Measurements from ENCODE around the gene UBTD2. TPM values are rescaled to one million over a fixed set of nuclear protein-coding genes. Genes with fewer than 3 reads are reported as not detected.
"Not testable (repeated sequence)": the region's sequence is repeated elsewhere in the genome, so short reads cannot be mapped to it uniquely, and the experiment has no call there.

The UBTD2 gene
- total RNA-seq, 1 donor from 2014 or later: 6.1 TPM

DNA sequence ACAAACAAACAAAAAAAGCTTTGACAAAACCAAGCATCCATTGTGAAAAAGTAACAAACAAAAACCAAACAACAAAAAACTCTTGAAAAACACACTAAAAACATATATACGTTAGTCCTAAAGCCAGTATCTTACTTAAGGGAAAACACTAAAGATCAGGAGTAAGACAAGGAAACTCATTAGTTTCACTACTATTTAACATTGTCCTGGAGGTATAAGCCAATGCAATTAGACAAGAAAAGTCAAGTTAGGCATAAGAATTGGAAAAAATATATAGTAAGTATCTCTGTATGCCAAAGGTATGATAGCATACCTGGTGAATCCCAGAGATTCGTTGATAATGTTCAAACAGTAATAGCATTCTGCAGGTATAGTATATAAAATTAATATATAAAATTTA, 21.8 kb upstream of the UBTD2 start:
- no peaks in the 10 kb centered on the region for H3K9me3 Mint-ChIP-seq
- no peak overlapping the region for H3K27ac Mint-ChIP-seq
- no peak overlapping the region for H3K4me3 Mint-ChIP-seq
- H3K27me3 Mint-ChIP-seq (ENCODE audit: insufficient read depth): peaks cover 2% of the 10 kb centered on the region
- no peaks in the 10 kb centered on the region for H3K36me3 Mint-ChIP-seq (ENCODE audit: low read depth)
- H3K4me1 Mint-ChIP-seq (ENCODE audit: low read depth): no peaks in the 10 kb centered on the region
- DNase-seq (ENCODE audit: low spot score): no peak
- intact Hi-C loops (cut with micrococcal nuclease): no loop called here

DNA sequence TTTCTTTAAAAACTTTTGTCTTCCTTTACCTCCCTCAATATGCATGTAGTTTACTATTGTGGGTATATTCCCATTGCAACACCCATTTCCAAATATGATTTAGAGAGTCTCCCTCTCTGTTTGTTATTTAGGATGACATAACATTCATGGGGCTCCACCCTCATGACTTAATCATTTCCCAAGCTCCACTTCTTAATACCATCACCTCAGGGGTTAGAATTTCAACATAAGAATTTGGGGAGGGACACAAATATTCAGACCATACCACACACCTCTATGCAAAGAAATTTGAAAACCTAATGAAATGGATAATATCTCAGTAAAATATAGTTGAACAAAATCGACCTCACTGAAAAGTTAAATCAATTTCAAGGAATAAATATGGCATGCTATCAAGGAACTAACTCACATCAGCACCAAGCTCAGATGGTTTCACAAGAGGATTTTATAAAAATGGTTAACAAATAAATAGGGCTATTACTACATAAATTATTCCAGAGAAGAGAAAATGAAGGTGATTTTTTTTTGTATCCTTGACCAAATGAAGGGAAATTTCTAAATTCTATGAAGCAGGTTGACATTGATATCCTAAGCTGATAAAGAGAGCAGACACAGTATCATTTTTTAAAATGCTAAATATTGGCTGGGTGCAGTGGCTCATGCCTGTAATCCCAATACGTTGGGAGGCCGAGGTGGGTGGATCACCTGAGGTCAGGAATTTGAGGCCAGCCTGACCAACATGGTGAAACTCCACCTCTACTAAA, 20.2 kb upstream of the UBTD2 start:
- no peaks in the 10 kb centered on the region for H3K36me3 Mint-ChIP-seq (ENCODE audit: low read depth)
- H3K27me3 Mint-ChIP-seq (ENCODE audit: insufficient read depth): peaks cover 5% of the 10 kb centered on the region
- H3K4me3 Mint-ChIP-seq: no peak overlapping the region
- H3K4me1 Mint-ChIP-seq (ENCODE audit: low read depth): no peaks in the 10 kb centered on the region
- H3K9me3 Mint-ChIP-seq: no peaks in the 10 kb centered on the region
- intact Hi-C loops (cut with micrococcal nuclease): no loop called here
- no peak for DNase-seq (ENCODE audit: low spot score)
- H3K27ac Mint-ChIP-seq: no peak overlapping the region

DNA sequence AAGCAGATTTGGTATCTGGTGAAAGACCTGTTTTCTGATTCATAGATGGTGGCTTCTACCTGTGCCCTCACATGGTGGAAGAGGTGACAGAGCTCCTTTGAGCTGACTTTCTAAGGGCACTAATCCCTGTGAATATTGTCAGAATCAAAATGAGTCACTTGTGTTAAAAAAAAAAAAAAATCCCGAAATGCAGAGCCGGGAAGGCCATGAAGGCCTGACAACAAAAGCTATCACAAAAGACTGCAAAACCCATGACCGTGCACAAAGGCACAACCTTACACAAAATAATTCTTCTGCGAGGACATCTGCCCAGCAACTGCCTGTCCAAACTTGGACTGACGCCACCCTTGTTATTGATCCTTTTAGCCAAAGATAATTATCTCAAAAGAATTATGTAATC, 19.6 kb upstream of the UBTD2 start:
- Mint-ChIP-seq H3K9me3 (no peaks in the 10 kb centered on the region), H3K4me1 (ENCODE audit: low read depth) (no peaks in the 10 kb centered on the region), H3K27ac (no peak overlapping the region), H3K4me3 (no peak overlapping the region), H3K27me3 (ENCODE audit: insufficient read depth) (peaks cover 5% of the 10 kb centered on the region), H3K36me3 (ENCODE audit: low read depth) (no peaks in the 10 kb centered on the region)
- intact Hi-C loops (cut with micrococcal nuclease): no loop called here
- no peak for DNase-seq (ENCODE audit: low spot score)

DNA sequence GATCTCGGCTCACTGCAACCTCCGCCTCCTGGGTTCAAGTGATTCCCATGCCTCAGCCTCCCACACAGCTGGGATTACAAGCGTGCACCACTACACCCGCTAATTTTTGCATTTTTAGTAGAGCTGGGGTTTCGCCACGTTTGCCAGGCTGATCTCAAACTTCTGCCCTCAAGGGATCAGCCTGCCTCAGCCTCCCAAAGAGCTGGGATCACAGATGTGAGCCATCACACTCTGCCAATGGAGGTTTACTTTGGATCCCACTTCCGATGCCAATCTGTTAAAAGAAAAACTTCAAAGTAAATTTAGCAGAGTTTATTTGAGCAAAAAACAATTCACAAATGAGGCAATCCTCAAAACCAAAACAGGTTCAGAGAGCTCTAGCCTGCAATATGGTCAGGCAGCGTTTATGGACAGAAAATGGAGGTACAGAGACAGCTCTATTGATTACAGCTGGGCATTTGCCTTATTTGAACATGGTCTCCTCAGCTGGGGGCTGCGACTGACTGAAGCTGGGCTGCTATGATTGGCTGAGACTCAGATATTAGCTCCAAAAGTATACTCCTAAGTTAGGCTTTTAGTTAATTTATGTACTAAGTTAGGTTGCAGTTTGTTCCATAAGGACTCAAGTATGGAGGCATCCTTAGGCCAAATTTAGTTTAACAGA, 18.6 kb upstream of the UBTD2 start:
- Mint-ChIP-seq H3K27ac (no peak overlapping the region), H3K9me3 (no peaks in the 10 kb centered on the region), H3K4me1 (ENCODE audit: low read depth) (no peaks in the 10 kb centered on the region), H3K27me3 (ENCODE audit: insufficient read depth) (peaks cover 10% of the 10 kb centered on the region), H3K36me3 (ENCODE audit: low read depth) (no peaks in the 10 kb centered on the region), H3K4me3 (no peak overlapping the region)
- intact Hi-C loops (cut with micrococcal nuclease): no loop called here
- DNase-seq (ENCODE audit: low spot score): no peak

DNA sequence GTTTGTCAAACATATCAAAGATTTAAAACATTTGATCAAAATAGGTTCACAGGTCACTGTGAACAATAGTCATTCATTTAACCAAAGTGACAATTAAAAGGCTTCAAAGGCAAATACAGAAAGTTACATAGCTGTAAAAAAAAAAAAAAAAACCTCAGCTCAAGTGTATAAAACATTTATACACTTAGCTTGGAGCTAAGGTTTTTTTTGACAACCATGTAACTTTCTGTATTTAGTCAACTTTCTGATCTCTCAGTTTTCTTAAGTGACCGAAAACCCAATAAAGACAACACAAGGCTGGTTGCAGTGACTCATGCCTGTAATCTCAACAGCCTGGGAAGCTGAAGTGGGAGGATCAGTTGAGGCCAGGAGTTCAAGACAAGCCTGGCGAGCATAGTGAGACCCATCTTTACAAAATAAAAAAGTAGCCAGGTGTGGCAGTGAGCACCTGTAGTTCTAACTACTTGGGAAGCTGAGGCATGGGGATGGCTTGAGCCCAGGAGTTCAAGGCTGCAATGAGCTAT, 16.4 kb upstream of the UBTD2 start:
- no peaks in the 10 kb centered on the region for H3K9me3 Mint-ChIP-seq
- H3K4me3 Mint-ChIP-seq: no peak overlapping the region
- intact Hi-C loops (cut with micrococcal nuclease): loop anchor here (10.0 kb wide), 1 partner anchor 815 kb away; no protein-coding TSS in a partner anchor
- peaks cover 13% of the 10 kb centered on the region for H3K27me3 Mint-ChIP-seq (ENCODE audit: insufficient read depth)
- H3K27ac Mint-ChIP-seq: no peak overlapping the region
- no peaks in the 10 kb centered on the region for H3K4me1 Mint-ChIP-seq (ENCODE audit: low read depth)
- no peaks in the 10 kb centered on the region for H3K36me3 Mint-ChIP-seq (ENCODE audit: low read depth)
- DNase-seq (ENCODE audit: low spot score): no peak

DNA sequence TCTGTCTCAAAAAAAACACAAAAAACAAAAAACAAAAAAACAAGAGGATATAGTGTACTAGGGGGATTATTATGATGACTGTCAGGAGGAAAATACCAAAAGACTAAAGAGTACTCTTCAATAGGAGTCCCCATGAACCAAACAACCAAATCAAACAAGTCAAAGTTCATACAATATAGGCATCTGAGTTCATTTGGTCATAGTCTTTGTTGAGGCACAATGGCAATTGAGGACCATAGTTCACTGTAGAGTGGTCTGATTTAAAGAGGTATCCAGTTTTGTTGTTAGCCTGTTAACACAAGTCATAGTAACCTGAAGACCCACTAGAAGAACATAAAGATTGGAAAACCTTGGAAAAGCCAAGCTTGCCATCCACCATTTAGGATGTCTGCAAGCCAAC, 11.3 kb upstream of the UBTD2 start:
- no peak for DNase-seq (ENCODE audit: low spot score)
- Mint-ChIP-seq H3K9me3 (no peaks in the 10 kb centered on the region), H3K36me3 (ENCODE audit: low read depth) (no peaks in the 10 kb centered on the region), H3K4me1 (ENCODE audit: low read depth) (peaks cover 5% of the 10 kb centered on the region), H3K27ac (no peak overlapping the region), H3K4me3 (no peak overlapping the region), H3K27me3 (ENCODE audit: insufficient read depth) (peaks cover 27% of the 10 kb centered on the region)
- intact Hi-C loops (cut with micrococcal nuclease): loop anchor here (10.0 kb wide), 1 partner anchor 810 kb away; no protein-coding TSS in a partner anchor

DNA sequence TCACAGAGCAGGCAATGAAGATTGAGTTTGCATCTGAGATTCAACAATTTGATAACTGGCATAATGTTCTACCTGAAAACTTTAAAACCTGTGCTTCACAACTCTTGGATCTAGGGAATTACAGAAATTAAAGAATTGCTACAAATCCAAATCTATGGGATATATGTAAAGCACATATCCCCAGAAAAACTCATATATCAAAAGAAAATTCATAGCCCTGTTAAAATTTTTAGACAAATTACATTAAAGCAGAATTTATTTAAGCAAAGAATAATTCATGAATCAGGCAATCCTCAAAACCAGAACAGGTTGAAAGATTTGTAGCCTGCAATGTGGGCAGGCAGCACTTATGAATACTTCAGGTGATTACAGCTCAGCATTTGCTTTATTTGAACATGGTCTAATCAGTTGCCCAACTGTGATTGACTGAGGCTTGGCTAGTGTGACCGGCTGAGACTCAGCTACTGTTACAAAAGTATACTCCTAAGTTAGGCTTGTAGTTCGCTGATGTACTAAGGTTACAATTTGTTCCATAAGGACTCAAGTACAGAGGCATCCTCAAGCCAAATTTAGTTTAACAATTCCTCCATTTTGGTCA, 10.3 kb upstream of the UBTD2 start:
- H3K4me1 Mint-ChIP-seq (ENCODE audit: low read depth): peaks cover 5% of the 10 kb centered on the region
- intact Hi-C loops (cut with micrococcal nuclease): loop anchor here (1.0 to 10.0 kb wide), 8 partner anchors 10 to 809 kb away; partner anchors contain the start of gene STK10
- DNase-seq (ENCODE audit: low spot score): no peak
- peaks cover 27% of the 10 kb centered on the region for H3K27me3 Mint-ChIP-seq (ENCODE audit: insufficient read depth)
- H3K4me3 Mint-ChIP-seq: no peak overlapping the region
- no peaks in the 10 kb centered on the region for H3K9me3 Mint-ChIP-seq
- no peak overlapping the region for H3K27ac Mint-ChIP-seq
- H3K36me3 Mint-ChIP-seq (ENCODE audit: low read depth): no peaks in the 10 kb centered on the region

DNA sequence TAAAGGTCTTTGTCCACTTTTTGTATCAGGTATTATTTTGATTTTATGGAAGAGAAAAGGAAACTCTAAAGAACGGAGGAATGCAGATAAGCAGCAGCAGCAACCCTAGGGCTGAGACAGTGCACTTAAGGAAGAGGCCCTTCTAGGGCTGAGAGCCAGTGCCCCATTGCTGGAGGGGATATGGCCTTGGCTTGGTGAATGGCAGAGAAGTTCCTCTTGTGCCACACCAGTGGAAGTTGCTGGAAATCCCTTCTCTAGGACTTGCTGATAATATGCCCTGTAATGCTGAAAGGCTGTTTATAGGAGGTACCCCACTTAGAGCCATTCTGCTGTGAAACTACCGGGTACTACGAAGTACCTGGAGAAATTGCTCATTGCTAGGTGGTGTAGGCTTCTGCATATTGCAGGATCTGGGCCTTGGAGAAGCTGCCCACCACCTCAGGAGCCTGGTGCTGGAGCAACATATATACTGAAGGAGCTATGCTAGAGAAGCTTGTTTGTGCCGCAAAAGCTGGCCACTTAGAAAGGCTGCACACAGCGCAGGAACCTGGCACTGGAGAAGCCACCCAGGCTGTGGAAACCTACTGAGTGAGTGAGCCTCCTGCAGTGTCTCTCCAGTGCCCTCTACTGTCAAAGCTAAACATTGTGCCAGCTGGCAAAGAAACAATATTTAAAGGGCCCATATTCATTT, 9.6 kb upstream of the UBTD2 start:
- Mint-ChIP-seq H3K27me3 (ENCODE audit: insufficient read depth) (peaks cover 27% of the 10 kb centered on the region), H3K9me3 (no peaks in the 10 kb centered on the region), H3K36me3 (ENCODE audit: low read depth) (no peaks in the 10 kb centered on the region), H3K27ac (no peak overlapping the region), H3K4me3 (no peak overlapping the region), H3K4me1 (ENCODE audit: low read depth) (peaks cover 5% of the 10 kb centered on the region)
- intact Hi-C loops (cut with micrococcal nuclease): loop anchor here (1.0 to 10.0 kb wide), 8 partner anchors 9 to 808 kb away; partner anchors contain the start of gene STK10
- DNase-seq (ENCODE audit: low spot score): peak; percentile 51

DNA sequence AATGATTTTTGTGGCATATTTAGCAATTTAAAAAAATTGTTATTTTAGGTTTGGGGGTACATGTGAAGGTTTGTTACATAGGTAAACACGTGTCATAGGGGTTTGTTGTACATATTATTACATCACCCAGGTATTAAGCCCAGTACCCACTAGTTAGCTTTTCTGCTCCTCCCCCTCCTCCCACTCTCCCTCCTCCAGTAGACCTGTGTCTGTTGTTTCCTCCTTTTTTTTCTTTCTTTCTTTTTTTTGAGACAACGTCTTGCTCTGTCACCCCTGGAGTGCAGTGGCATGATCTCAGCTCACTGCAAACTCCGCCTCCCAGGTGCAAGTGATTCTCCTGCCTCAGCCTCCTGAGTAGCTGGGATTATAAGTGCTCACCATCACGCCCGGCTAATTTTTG, 8.3 kb upstream of the UBTD2 start:
- H3K27ac Mint-ChIP-seq; H3K36me3 Mint-ChIP-seq (ENCODE audit: low read depth): not testable (repeated sequence)

DNA sequence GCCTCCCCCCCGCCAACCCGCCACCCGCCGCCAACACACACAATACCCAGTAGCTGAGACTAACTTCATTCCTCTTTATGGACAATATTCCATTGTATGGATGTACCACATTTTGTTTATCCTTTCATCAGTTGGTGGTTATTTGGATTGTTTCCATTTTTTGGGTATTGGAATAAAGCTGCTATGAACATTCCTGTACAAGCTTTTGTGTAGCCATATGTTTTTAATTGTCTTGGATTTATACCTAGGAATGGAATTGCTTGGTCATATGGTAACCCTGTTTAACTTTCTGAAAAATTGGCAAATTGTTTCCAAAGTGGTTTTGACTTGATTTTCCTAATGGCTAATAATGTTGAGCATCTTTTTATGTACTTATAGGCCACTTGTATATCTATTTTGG, 4.9 kb upstream of the UBTD2 start:
- Mint-ChIP-seq H3K9me3 (no peaks in the 10 kb centered on the region), H3K36me3 (ENCODE audit: low read depth) (no peaks in the 10 kb centered on the region), H3K27ac (no peak overlapping the region), H3K4me3 (no peak overlapping the region), H3K4me1 (ENCODE audit: low read depth) (peaks cover 4% of the 10 kb centered on the region), H3K27me3 (ENCODE audit: insufficient read depth) (peaks cover 35% of the 10 kb centered on the region)
- intact Hi-C loops (cut with micrococcal nuclease): no loop called here
- DNase-seq (ENCODE audit: low spot score): no peak

More for the DNA sequence above, 8.3 kb upstream of the UBTD2 start:
- not testable (repeated sequence) for DNase-seq (ENCODE audit: low spot score); H3K4me1 Mint-ChIP-seq (ENCODE audit: low read depth); H3K9me3 Mint-ChIP-seq; H3K4me3 Mint-ChIP-seq
- H3K27me3 Mint-ChIP-seq (ENCODE audit: insufficient read depth): peaks cover 23% of the 10 kb centered on the region
- intact Hi-C loops (cut with micrococcal nuclease): loop anchor here (10.0 kb wide), 1 partner anchor 807 kb away; no protein-coding TSS in a partner anchor

DNA sequence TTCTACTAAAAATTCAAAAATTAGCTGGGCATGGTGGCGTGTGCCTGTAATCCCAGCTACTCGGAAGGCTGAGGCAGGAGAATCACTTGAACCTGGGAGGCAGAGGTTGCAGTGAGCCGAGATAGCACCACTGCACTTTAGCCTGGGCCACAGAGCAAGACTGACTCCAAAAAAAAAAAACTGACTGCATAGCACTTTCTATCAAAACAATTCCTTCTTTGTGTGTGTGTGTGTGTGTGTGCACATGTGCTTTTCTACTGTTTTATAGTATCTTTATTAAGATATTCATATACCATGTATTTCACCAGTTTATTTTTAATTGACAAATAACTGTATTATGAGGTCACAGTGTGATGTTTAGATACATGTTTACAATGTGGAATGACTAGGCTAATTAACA, 3.6 kb upstream of the UBTD2 start:
- H3K36me3 Mint-ChIP-seq (ENCODE audit: low read depth); intact Hi-C loops (cut with micrococcal nuclease); H3K4me1 Mint-ChIP-seq (ENCODE audit: low read depth); H3K9me3 Mint-ChIP-seq; DNase-seq (ENCODE audit: low spot score); H3K4me3 Mint-ChIP-seq; H3K27ac Mint-ChIP-seq: not testable (repeated sequence)
- peaks cover 40% of the 10 kb centered on the region for H3K27me3 Mint-ChIP-seq (ENCODE audit: insufficient read depth)

DNA sequence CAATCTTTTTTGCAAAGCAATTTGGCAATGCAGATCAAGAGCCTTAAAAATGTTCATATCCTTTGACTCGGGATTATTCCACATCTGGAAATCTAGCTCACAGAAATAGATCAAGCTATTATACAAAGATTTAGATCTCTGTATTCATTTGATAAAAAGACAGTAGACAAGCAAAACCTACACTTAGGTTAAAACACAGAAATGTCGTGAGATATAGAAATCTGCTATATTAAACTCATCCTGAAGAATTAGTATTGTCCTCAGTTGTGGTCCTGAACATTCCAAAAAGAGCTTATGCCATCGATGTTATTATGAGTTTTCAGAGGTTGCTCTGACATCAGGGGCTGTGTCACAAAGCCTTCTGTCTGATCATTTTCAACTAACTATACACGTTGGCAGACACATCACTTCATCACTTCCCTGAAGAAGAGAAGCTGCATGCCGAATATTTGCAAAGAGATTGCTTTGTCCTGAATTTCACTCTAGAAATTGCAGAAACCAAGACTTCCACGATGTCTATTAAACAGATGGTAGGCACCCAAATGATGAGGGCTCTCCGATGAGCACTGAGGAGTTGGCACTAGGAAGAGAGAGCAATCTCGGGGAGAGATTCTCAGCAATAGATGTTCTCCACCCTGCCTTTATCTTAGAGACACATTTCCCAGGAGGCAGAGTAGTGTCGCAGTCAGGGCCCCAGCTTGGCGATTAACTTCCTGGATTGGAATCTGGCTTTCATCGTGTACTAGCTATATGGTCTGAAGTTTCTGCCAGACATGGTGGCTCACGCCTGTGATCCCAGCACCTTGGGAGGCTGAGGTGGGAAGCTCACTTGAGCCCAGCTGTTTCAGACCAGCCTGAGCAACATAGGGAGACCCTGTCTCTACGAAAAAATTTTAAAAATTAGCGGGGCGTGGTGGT, 1.9 kb upstream of the UBTD2 start:
- H3K27ac Mint-ChIP-seq: no peak overlapping the region
- peaks cover 32% of the 10 kb centered on the region for H3K27me3 Mint-ChIP-seq (ENCODE audit: insufficient read depth)
- peaks cover 16% of the 10 kb centered on the region for H3K4me1 Mint-ChIP-seq (ENCODE audit: low read depth)
- intact Hi-C loops (cut with micrococcal nuclease): loop anchor here (2.0 kb wide), 1 partner anchor 279 kb away; the partner anchor contains the start of gene FBXW11
- no peak for DNase-seq (ENCODE audit: low spot score)
- no peaks in the 10 kb centered on the region for H3K36me3 Mint-ChIP-seq (ENCODE audit: low read depth)
- peak overlapping the region; percentile 86 for H3K4me3 Mint-ChIP-seq
- no peaks in the 10 kb centered on the region for H3K9me3 Mint-ChIP-seq

All from activated T-helper 1 cell treated with anti-CD3 and anti-CD28 coated beads, Interleukin-12 subunit alpha, Interleukin-12 subunit beta, Interleukin-2, Interleukin-4 antibody, amounts not matched to agents 30 ng/mL and 10 ng/mL and 1 ng/mL, durations not matched to agents 14 hours and 24 hours and 36 hours (primary cell).